GM21717 (cell line): Measurements from ENCODE around the gene TACR2.
"Not testable (repeated sequence)": the region's sequence is repeated elsewhere in the genome, so short reads cannot be mapped to it uniquely, and the experiment has no call there.

ENCODE experiments used
- ATAC-seq: cut with Tn5 transposase; IDR thresholded peaks from one replicate; pipeline ENCODE4 v1.9.1; 2021; ENCODE audit warnings: mild to moderate bottlenecking, moderate library complexity; ENCODE audit not compliant: unreplicated experiment

TACR2 gene

GRCh38 chr10:69451209-69451783 lies 34.6 kb upstream of the TACR2 start, which contains the start of gene TSPAN15:
Gene TSPAN15, plus strand, starts transcription at chr10:69451465. Its CDS starts 130 bp downstream, at chr10:69451595.
- peak; percentile 74 for ATAC-seq

GRCh38 chr10:69450395-69450794 lies 33.7 kb upstream of the TACR2 start:
- ATAC-seq: not testable (repeated sequence)

- ATAC-seq: no peak
Observed at GRCh38 chr10:69449841-69450240, 33.1 kb upstream of the TACR2 start.

GRCh38 chr10:69446650-69447151 lies 30.0 kb upstream of the TACR2 start:
- ATAC-seq: no peak

GRCh38 chr10:69446229-69446628 lies 29.5 kb upstream of the TACR2 start:
- no peak for ATAC-seq

GRCh38 chr10:69445041-69445440 lies 28.3 kb upstream of the TACR2 start:
- no peak for ATAC-seq

- ATAC-seq: no peak
Observed at GRCh38 chr10:69443354-69443753, 26.6 kb upstream of the TACR2 start.

GRCh38 chr10:69439813-69440506 lies 23.2 kb upstream of the TACR2 start:
- no peak for ATAC-seq

- no peak for ATAC-seq
Observed at GRCh38 chr10:69439350-69439739, 22.6 kb upstream of the TACR2 start.

- no peak for ATAC-seq
Observed at GRCh38 chr10:69438536-69439349, 22.0 kb upstream of the TACR2 start.

- no peak for ATAC-seq
Observed at GRCh38 chr10:69437321-69438259, 20.9 kb upstream of the TACR2 start.

GRCh38 chr10:69435966-69436520 lies 19.3 kb upstream of the TACR2 start:
- ATAC-seq: no peak

- no peak for ATAC-seq
Observed at GRCh38 chr10:69434926-69435325, 18.2 kb upstream of the TACR2 start.

GRCh38 chr10:69434169-69434568 lies 17.5 kb upstream of the TACR2 start:
- ATAC-seq: no peak

- no peak for ATAC-seq
Observed at GRCh38 chr10:69428165-69428564, 11.4 kb upstream of the TACR2 start.

- no peak for ATAC-seq
Observed at GRCh38 chr10:69426376-69426727, 9.6 kb upstream of the TACR2 start.

GRCh38 chr10:69425511-69426298 lies 9.0 kb upstream of the TACR2 start:
- no peak for ATAC-seq

GRCh38 chr10:69425041-69425440 lies 8.3 kb upstream of the TACR2 start:
- no peak for ATAC-seq

GRCh38 chr10:69422676-69423075 lies 6.0 kb upstream of the TACR2 start:
- no peak for ATAC-seq
